Right lobe of liver (tissue), 6 donors: ENCODE results near the gene SLCO4A1. TPM values are rescaled to one million over a fixed set of nuclear protein-coding genes. Genes with fewer than 3 reads are reported as not detected.
A peak's percentile ranks its signal among the peaks of the same experiment; 100 is the strongest.

Experiments used
- ATAC-seq, 4 donors: fragments of 200-7000 bp; cut with Tn5 transposase; one replicate each; pipeline ENCODE4 v1.9.1; 2020; ENCODE audit warnings: mild to moderate bottlenecking in 4 of 4, moderate library complexity in 4 of 4
- DNase-seq, 3 donors: peaks; one replicate each; pipeline ENCODE4 v3.0.0-alpha.2; 2020
- H3K27ac ChIP-seq, 3 donors: fragments of 200-600 bp; one replicate each; pipeline ENCODE4 v1.8.0; 2022
- H3K27me3 ChIP-seq, 2 donors: fragments of 200-600 bp; one replicate each; pipeline ENCODE4 v1.8.0; 2022
- H3K36me3 ChIP-seq, 4 donors: fragments of 200-600 bp; sonication (generic) in 1 of 4; one replicate each; pipeline versions ENCODE4 v1.5.1 to v1.8.0; 2017 to 2022; ENCODE audit warnings: control low read depth in 1 of 4
- H3K4me1 ChIP-seq, 4 donors: fragments of 200-600 bp; sonication (generic) in 1 of 4; one replicate each; pipeline versions ENCODE4 v1.5.1 to v1.8.0; 2017 to 2022; ENCODE audit warnings: control low read depth in 1 of 4
- H3K4me3 ChIP-seq, 3 donors: fragments of 200-600 bp; one replicate each; pipeline ENCODE4 v1.8.0; 2022
- H3K9me3 ChIP-seq, 4 donors: fragments of 200-600 bp; sonication (generic) in 1 of 4; one replicate each; pipeline versions ENCODE4 v1.5.1 to v1.8.0; 2017 to 2022; ENCODE audit warnings: control low read depth in 1 of 4
- CTCF ChIP-seq, 4 donors: fragments of 200-600 bp in 3 of 4; fragments of 450-650 bp in 1 of 4; IDR thresholded peaks; one replicate each; pipeline versions ENCODE4 v1.5.1 to v1.8.0; 2016 to 2022; ENCODE audit warnings: antibody characterized with exemption in 4 of 4, mild to moderate bottlenecking in 2 of 4
- POLR2A ChIP-seq: fragments of 450-650 bp; IDR thresholded peaks from one replicate; pipeline ENCODE4 v1.6.1; 2017; ENCODE audit warnings: antibody characterized with exemption, mild to moderate bottlenecking
- WGBS: methylation state at CpG from one replicate; pipeline ENCODE4 v1.1.6; 2018; ENCODE audit warnings: low coverage, low lambda C conversion rate; ENCODE audit not compliant: insufficient coverage; ENCODE audit errors: missing lambda C conversion rate; 5-methylcytosine and 5-hydroxymethylcytosine counted together
- intact Hi-C, 2 donors: fragments of 100-400 bp; cut with DNase I; formaldehyde crosslinking; loops; one replicate each; pipeline versions ENCODE4 v1.11.2 to v1.14.1; 2022
- total RNA-seq, 6 experiments: library from RNA; depleted of rRNA in 2 of 6; stranded (reverse); fragments of >200 nt in 2 of 6; fragmentation: NEBNext Ultra II Directional in 3 of 6; extraction: Animal tissue kit (Norgen Biotek cat#: 25700) in 3 of 6; gene quantifications; one replicate each; pipeline versions ENCODE4 v1.1.0 to v1.2.4, GENCODE V29; 2016 to 2023
- donor health status: DM: no; HTN: yes; CAD: no.
- donor health status: DM: no; HTN: no; CAD: no.
- donor health status: DM: no; HTN: no; CAD: no.
- donor health status: DM: no; HTN: yes; CAD: no.
- donor health status: DM: no; HTN: yes; CAD: no.

The SLCO4A1 gene
- total RNA-seq, 6 experiments from 2014 or later = 0.93 to 8.8 (median 4.3) TPM

- Histone ChIP-seq H3K36me3 (no peaks in the 10 kb centered on the region), H3K27ac (peak overlapping the region; percentile 40 to 58 (median 49)), H3K9me3 (no peaks in the 10 kb centered on the region), H3K4me1 (peaks cover 0 to 3% (median 0%) of the 10 kb centered on the region in 4 donors), H3K4me3 (no peak overlapping the region), H3K27me3 (no peaks in the 10 kb centered on the region)
- TF ChIP-seq CTCF (IDR thresholded peaks at IDR 0.05) (peak; percentile 91 to 99 (median 96)), POLR2A (no peak)
- WGBS = 5% methylated on average over 14 of the region's 26 CpGs
- intact Hi-C loops = no loop called here
- ATAC-seq (peak; percentile 85 to 88 (median 86)), DNase-seq (peak; percentile 76 to 83 (median 79))
Observed at GRCh38 chr20:62616728-62617621, 25.3 kb upstream of the SLCO4A1 start.

- no peaks in the 10 kb centered on the region for H3K27me3 ChIP-seq
- no peak for TF ChIP-seq CTCF (IDR thresholded peaks at IDR 0.05)
- peak; percentile 10 for TF ChIP-seq POLR2A
- peak; percentile 68 to 73 (median 70) for ATAC-seq
- H3K27ac ChIP-seq = peak overlapping the region; percentile 40 to 58 (median 49)
- 42% methylated on average over 9 of the region's 23 CpGs for WGBS
- intact Hi-C loops = no loop called here
- H3K36me3 ChIP-seq = no peaks in the 10 kb centered on the region
- H3K4me1 ChIP-seq = peaks cover 0 to 5% (median 0%) of the 10 kb centered on the region in 4 donors
- peak; percentile 63 to 78 (median 73) for DNase-seq
- H3K4me3 ChIP-seq = no peak overlapping the region
- no peaks in the 10 kb centered on the region for H3K9me3 ChIP-seq
Observed at GRCh38 chr20:62617711-62618483, 24.4 kb upstream of the SLCO4A1 start.

GRCh38 chr20:62618611-62619529, 23.4 kb upstream of the SLCO4A1 start:
- DNase-seq = peak in 2 of 3 donors; percentile 49 to 58
- 50% methylated on average over 1 of the region's 26 CpGs for WGBS
- Histone ChIP-seq H3K36me3 (no peaks in the 10 kb centered on the region), H3K9me3 (no peaks in the 10 kb centered on the region), H3K27ac (peak overlapping the region; percentile 24 to 58 (median 40)), H3K4me1 (peaks cover 0 to 15% (median 3%) of the 10 kb centered on the region in 4 donors), H3K27me3 (no peaks in the 10 kb centered on the region), H3K4me3 (no peak overlapping the region)
- TF ChIP-seq POLR2A = no peak
- no peak for TF ChIP-seq CTCF (IDR thresholded peaks at IDR 0.05)
- peak; percentile 4 to 11 (median 6) for ATAC-seq
- intact Hi-C loops = no loop called here

GRCh38 chr20:62620625-62621024, 21.7 kb upstream of the SLCO4A1 start:
- Histone ChIP-seq H3K4me1 (peaks cover 0 to 20% (median 3%) of the 10 kb centered on the region in 4 donors), H3K27me3 (no peaks in the 10 kb centered on the region), H3K36me3 (no peaks in the 10 kb centered on the region), H3K4me3 (no peak overlapping the region), H3K27ac (no peak overlapping the region), H3K9me3 (no peaks in the 10 kb centered on the region)
- DNase-seq (peak in 1 of 3 donors; percentile 51), ATAC-seq (no peak)
- TF ChIP-seq POLR2A = no peak
- no peak for TF ChIP-seq CTCF (IDR thresholded peaks at IDR 0.05)
- intact Hi-C loops = no loop called here
- no CpG with 5 or more reads among the region's 13 CpGs for WGBS
